K562 (cell line): ENCODE results near the gene ANXA7. TPM values are rescaled to one million over a fixed set of nuclear protein-coding genes. Genes with fewer than 3 reads are reported as not detected.

Experiments
- ATAC-seq: fragments of 200-7000 bp; cut with Tn5 transposase; 3 replicates; pipeline ENCODE4 v1.9.1; 2020; ENCODE audit warnings: moderate library complexity
- BruUV-seq: library from RNA; stranded (reverse); fragments of 400-500 nt; replicated peaks from 2 replicates; lab custom pipeline; 2021; lab: Mats Ljungman, UMichigan
- CTCF ChIA-PET: fragments of 300-600 bp; formaldehyde crosslinking; extraction: SDS; loops from one replicate; lab custom pipeline; 2021; ENCODE audit warnings: low intra/inter-chr PET ratio; lab: Yijun Ruan, JAX
- POLR2A ChIA-PET: fragments of 300-600, 350-650 bp; sonication (Branson Sonifier 250); formaldehyde crosslinking; extraction: SDS; loops from one replicate; lab custom pipeline; 2021; ENCODE audit warnings: antibody characterized with exemption, inconsistent platforms; lab: Yijun Ruan, JAX
- DNase-seq, 4 experiments: peaks; one replicate each; pipeline versions ENCODE4 v3.0.0 to v3.0.0-alpha.2; 2011 to 2018; ENCODE audit warnings: low spot score in 3 of 4, mixed read lengths in 3 of 4; ENCODE audit errors: extremely low read depth in 1 of 4
- FAIRE-seq: peaks from 2 replicates; lab custom pipeline; 2011; peaks lifted over from hg19 to GRCh38; lab: Jason Lieb, UNC
- H2AFZ ChIP-seq: 2 replicates; pipeline ENCODE4 v1.6.0; 2011; ENCODE audit warnings: low read depth, low read length, control low read depth, inconsistent platforms
- H3K27ac ChIP-seq: fragments of 200-600 bp; 3 replicates; pipeline ENCODE4 v1.8.0; 2011; ENCODE audit warnings: low read depth, mild to moderate bottlenecking, control low read depth, inconsistent platforms, low read length, moderate library complexity, mixed read lengths; ENCODE audit errors: extremely low read depth
- H3K27me3 ChIP-seq, 2 experiments: fragments of 300-600 bp in 1 of 2; 2 replicates in 1 of 2; 3 replicates in 1 of 2; pipeline versions ENCODE4 v1.6.0 to v1.8.0; 2011; ENCODE audit warnings: inconsistent platforms in 2 of 2, low read length in 2 of 2, mild to moderate bottlenecking in 1 of 2, mixed read lengths in 1 of 2, moderate library complexity in 1 of 2; ENCODE audit not compliant: control insufficient read depth in 2 of 2, insufficient read depth in 2 of 2
- H3K36me3 ChIP-seq: fragments of 300-600 bp; 3 replicates; pipeline ENCODE4 v1.8.0; 2011; ENCODE audit warnings: mild to moderate bottlenecking, low read length, inconsistent platforms; ENCODE audit not compliant: control insufficient read depth, insufficient read depth
- H3K4me1 ChIP-seq, 2 experiments: fragments of 200-600 bp in 1 of 2; replicated peaks in 1 of 2; 2 replicates in 1 of 2; 3 replicates in 1 of 2; pipeline versions ENCODE4 v1.5.1 to v1.8.0; 2011; ENCODE audit warnings: inconsistent platforms in 2 of 2, low read length in 2 of 2, mild to moderate bottlenecking in 1 of 2, mixed read lengths in 1 of 2, moderate library complexity in 1 of 2; ENCODE audit not compliant: control insufficient read depth in 2 of 2, insufficient read depth in 2 of 2
- H3K4me2 ChIP-seq: 2 replicates; pipeline ENCODE4 v1.6.1; 2011; ENCODE audit warnings: low read length, control low read depth, inconsistent platforms, mixed read lengths; ENCODE audit not compliant: insufficient read depth
- H3K4me3 ChIP-seq: fragments of 200-600 bp; sonication (generic), shearing (Covaris generic); 2 replicates; pipeline ENCODE4 v1.5.1; 2016; ENCODE audit warnings: control low read depth, inconsistent platforms
- H3K79me2 ChIP-seq: fragments of 200-600 bp; 3 replicates; pipeline ENCODE4 v1.8.0; 2011; ENCODE audit warnings: low read length, inconsistent platforms; ENCODE audit not compliant: control insufficient read depth, insufficient read depth
- H3K9ac ChIP-seq, 2 experiments: 2 replicates each; pipeline versions ENCODE4 v1.6.0 to v1.6.1; 2011; ENCODE audit warnings: low read depth in 2 of 2, low read length in 2 of 2, control low read depth in 1 of 2, inconsistent platforms in 1 of 2, mild to moderate bottlenecking in 1 of 2, mixed read lengths in 1 of 2; ENCODE audit not compliant: insufficient read depth in 1 of 2
- H3K9me1 ChIP-seq: one replicate; pipeline ENCODE4 v1.6.0; 2011; ENCODE audit warnings: inconsistent platforms, mild to moderate bottlenecking, low read length, moderate library complexity; ENCODE audit not compliant: control insufficient read depth, insufficient read depth
- H3K9me3 ChIP-seq: replicated peaks from 2 replicates; pipeline ENCODE4 v1.5.1; 2011; ENCODE audit warnings: low read depth, low read length, inconsistent platforms; ENCODE audit not compliant: control insufficient read depth, insufficient read depth
- H4K20me1 ChIP-seq: replicated peaks from 2 replicates; pipeline ENCODE4 v1.6.1; 2011; ENCODE audit warnings: low read length, inconsistent platforms, mixed read lengths; ENCODE audit not compliant: control insufficient read depth, insufficient read depth
- CEBPG ChIP-seq, 3 experiments: fragments of 200-800 bp in 1 of 3; sonication (Bioruptor generic) in 1 of 3; sonication (generic) in 1 of 3; formaldehyde crosslinking in 1 of 3; IDR thresholded peaks in 2 of 3; conservative IDR thresholded peaks in 1 of 3; 2 replicates each; pipeline versions ENCODE4 v1.6.1 to v1.8.0; 2016 to 2022; ENCODE audit warnings: missing compliant biosample characterization in 2 of 3, missing genetic modification characterization in 2 of 3, mild to moderate bottlenecking in 1 of 3, missing genetic modification reagents in 1 of 3
- KAT2B ChIP-seq: IDR thresholded peaks from one replicate; pipeline ENCODE4 v1.6.1; 2012; ENCODE audit warnings: low read depth, mild to moderate bottlenecking, control low read depth, inconsistent platforms, low read length, moderate library complexity
- SPI1 ChIP-seq: IDR thresholded peaks from 2 replicates; pipeline ENCODE4 v1.6.1; 2011; ENCODE audit warnings: low read depth, low read length, control low read depth, borderline replicate concordance
- SRF ChIP-seq, 2 experiments: fragments of 250-450, 450-650 bp in 1 of 2; sonication (Bioruptor Pico) in 1 of 2; sonication (generic) in 1 of 2; formaldehyde crosslinking; IDR thresholded peaks; 2 replicates each; pipeline versions ENCODE4 v1.5.0 to v1.5.1; 2020 to 2022; ENCODE audit warnings: mild to moderate bottlenecking in 1 of 2, missing genetic modification reagents in 1 of 2
- TFAM ChIP-seq: fragments of 250-450 bp; sonication (Bioruptor Pico); conservative IDR thresholded peaks from 2 replicates; pipeline ENCODE4 v1.5.0; 2021; ENCODE audit warnings: mild to moderate bottlenecking, moderate library complexity
- WGBS: fragments of 100-300 bp; shearing (Covaris generic); methylation state at CpG from one replicate; pipeline ENCODE4 v1.1.6; 2016; ENCODE audit warnings: low coverage, mixed read lengths; ENCODE audit not compliant: insufficient coverage; ENCODE audit errors: missing lambda C conversion rate; 5-methylcytosine and 5-hydroxymethylcytosine counted together
- in situ Hi-C: fragments of 300-500 bp; cut with MboI; formaldehyde crosslinking; loops from 4 replicates; pipeline ENCODE4 v1.15.0; 2018; ENCODE audit warnings: inconsistent platforms, mixed read lengths
- intact Hi-C: fragments of 100-400 bp; cut with micrococcal nuclease; formaldehyde crosslinking; loops from 2 replicates; pipeline ENCODE4 v1.14.2; 2022
- polyA plus RNA-seq, 8 experiments: library from polyadenylated mRNA; depleted of rRNA in 4 of 8; stranded (reverse) in 5 of 8; unstranded in 3 of 8; fragments of >200 nt; fragmentation: Nextera tagmentation in 2 of 8; fragmentation: Illumina TruSeq in 1 of 8; extraction: Ambion mirVana in 2 of 8; extraction: Trizol in 1 of 8; gene quantifications; 2 replicates each; pipeline versions ENCODE4 v1.2.1 to v1.2.3, GENCODE V29; 2011 to 2014; ENCODE audit warnings: inconsistent platforms in 1 of 8, missing spikeins in 1 of 8
- total RNA-seq, 7 experiments: library from RNA; depleted of rRNA in 6 of 7; stranded (reverse); fragments of >200 nt in 6 of 7; fragmentation: Illumina TruSeq in 2 of 7; extraction: Trizol in 2 of 7; gene quantifications; 2 replicates each; pipeline versions ENCODE4 v1.2.1 to v1.2.3, GENCODE V29; 2011 to 2021; ENCODE audit warnings: low replicate concordance in 1 of 7
- TF ChIP-seq, protein P1 (sequence below): fragments of 450-650 bp; IDR thresholded peaks from 2 replicates; pipeline ENCODE4 v1.6.1; 2017; ENCODE audit warnings: antibody characterized with exemption, mild to moderate bottlenecking
- TF ChIP-seq, protein P2 (sequence below): sonication (generic); formaldehyde crosslinking; IDR thresholded peaks from 2 replicates; pipeline ENCODE4 v1.8.1; 2023; ENCODE audit warnings: mild to moderate bottlenecking, missing genetic modification reagents

ANXA7 gene
- total and polyA plus RNA-seq, 9 of the 15 experiments (the other 6 are each of a cell fraction or from before 2014, with no cell fraction given), result 81.6 to 157 (median 122) TPM

DNA sequence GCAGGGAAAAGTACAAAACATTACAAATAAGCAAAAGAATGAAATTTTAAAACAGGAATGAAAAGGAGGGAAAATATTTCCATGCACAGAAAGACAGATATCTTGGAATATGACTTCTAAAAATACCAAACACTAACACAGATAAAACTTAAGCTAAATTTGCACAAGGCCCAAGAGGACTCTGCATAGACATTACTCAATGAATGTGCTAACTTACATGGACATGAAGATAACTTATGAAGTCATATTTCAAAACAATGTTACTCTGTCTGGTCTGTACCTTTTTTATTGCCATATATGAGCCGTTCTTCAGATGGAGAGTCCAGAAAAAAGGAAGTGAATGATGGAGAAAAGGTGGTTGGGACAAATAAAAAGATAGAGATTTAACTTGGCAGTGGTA lies 34.5 kb upstream of the ANXA7 start:
- BruUV-seq, result no TSS peak
- in situ Hi-C loops, result no loop called here
- H2AFZ ChIP-seq, result no peak overlapping the region
- no peak overlapping the region for H3K9ac ChIP-seq
- H3K4me2 ChIP-seq, result no peak overlapping the region
- WGBS, result 21% methylated on average over 1 of the region's 1 CpG
- FAIRE-seq, result peak; percentile 40
- no peaks in the 10 kb centered on the region for H4K20me1 ChIP-seq
- no peaks in the 10 kb centered on the region for H3K9me3 ChIP-seq
- ATAC-seq, result no peak
- H3K27ac ChIP-seq, result no peak overlapping the region
- ChIA-PET CTCF (no interaction called here), POLR2A (no interaction called here)
- intact Hi-C loops, result no loop called here
- no peaks in the 10 kb centered on the region; a peak in 1 of 5 replicates for H3K4me1 ChIP-seq
- H3K79me2 ChIP-seq, result no peaks in the 10 kb centered on the region
- H3K36me3 ChIP-seq, result peaks cover 11% of the 10 kb centered on the region; the same call in 1 of the 3 replicates
- no peak for DNase-seq
- H3K27me3 ChIP-seq, result no peaks in the 10 kb centered on the region
- no peak overlapping the region for H3K4me3 ChIP-seq
- TF ChIP-seq TFAM (CRISPR knock-in tag) (no peak), SPI1 (peak; percentile 49; the same call in 1 of the 2 replicates), SRF (CRISPR knock-in tag; IDR thresholded peaks at IDR 0.05) (peak in 1 of 2 experiments; percentile 48; a peak in 1 of 4 replicates), CEBPG (CRISPR knock-in tag; IDR thresholded peaks at IDR 0.05) (no peak), CEBPG (tag; conservative IDR thresholded peaks at IDR 0.05 in 1 of 2, IDR thresholded peaks at IDR 0.05 in 1 of 2) (0 out of 4 replicates have a peak, but pooled peaks of 1 of the 2 experiments have one; percentile 39), KAT2B (no peak)
- TF ChIP-seq, protein P1, sequence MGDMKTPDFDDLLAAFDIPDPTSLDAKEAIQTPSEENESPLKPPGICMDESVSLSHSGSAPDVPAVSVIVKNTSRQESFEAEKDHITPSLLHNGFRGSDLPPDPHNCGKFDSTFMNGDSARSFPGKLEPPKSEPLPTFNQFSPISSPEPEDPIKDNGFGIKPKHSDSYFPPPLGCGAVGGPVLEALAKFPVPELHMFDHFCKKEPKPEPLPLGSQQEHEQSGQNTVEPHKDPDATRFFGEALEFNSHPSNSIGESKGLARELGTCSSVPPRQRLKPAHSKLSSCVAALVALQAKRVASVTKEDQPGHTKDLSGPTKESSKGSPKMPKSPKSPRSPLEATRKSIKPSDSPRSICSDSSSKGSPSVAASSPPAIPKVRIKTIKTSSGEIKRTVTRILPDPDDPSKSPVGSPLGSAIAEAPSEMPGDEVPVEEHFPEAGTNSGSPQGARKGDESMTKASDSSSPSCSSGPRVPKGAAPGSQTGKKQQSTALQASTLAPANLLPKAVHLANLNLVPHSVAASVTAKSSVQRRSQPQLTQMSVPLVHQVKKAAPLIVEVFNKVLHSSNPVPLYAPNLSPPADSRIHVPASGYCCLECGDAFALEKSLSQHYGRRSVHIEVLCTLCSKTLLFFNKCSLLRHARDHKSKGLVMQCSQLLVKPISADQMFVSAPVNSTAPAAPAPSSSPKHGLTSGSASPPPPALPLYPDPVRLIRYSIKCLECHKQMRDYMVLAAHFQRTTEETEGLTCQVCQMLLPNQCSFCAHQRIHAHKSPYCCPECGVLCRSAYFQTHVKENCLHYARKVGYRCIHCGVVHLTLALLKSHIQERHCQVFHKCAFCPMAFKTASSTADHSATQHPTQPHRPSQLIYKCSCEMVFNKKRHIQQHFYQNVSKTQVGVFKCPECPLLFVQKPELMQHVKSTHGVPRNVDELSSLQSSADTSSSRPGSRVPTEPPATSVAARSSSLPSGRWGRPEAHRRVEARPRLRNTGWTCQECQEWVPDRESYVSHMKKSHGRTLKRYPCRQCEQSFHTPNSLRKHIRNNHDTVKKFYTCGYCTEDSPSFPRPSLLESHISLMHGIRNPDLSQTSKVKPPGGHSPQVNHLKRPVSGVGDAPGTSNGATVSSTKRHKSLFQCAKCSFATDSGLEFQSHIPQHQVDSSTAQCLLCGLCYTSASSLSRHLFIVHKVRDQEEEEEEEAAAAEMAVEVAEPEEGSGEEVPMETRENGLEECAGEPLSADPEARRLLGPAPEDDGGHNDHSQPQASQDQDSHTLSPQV, result no peak
- TF ChIP-seq, protein P2, sequence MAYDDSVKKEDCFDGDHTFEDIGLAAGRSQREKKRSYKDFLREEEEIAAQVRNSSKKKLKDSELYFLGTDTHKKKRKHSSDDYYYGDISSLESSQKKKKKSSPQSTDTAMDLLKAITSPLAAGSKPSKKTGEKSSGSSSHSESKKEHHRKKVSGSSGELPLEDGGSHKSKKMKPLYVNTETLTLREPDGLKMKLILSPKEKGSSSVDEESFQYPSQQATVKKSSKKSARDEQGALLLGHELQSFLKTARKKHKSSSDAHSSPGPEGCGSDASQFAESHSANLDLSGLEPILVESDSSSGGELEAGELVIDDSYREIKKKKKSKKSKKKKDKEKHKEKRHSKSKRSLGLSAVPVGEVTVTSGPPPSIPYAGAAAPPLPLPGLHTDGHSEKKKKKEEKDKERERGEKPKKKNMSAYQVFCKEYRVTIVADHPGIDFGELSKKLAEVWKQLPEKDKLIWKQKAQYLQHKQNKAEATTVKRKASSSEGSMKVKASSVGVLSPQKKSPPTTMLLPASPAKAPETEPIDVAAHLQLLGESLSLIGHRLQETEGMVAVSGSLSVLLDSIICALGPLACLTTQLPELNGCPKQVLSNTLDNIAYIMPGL (CRISPR knock-in tag), result no peak
- H3K9me1 ChIP-seq, result no peaks in the 10 kb centered on the region
